ENCODE results near the gene TMEM176A.

DNA sequence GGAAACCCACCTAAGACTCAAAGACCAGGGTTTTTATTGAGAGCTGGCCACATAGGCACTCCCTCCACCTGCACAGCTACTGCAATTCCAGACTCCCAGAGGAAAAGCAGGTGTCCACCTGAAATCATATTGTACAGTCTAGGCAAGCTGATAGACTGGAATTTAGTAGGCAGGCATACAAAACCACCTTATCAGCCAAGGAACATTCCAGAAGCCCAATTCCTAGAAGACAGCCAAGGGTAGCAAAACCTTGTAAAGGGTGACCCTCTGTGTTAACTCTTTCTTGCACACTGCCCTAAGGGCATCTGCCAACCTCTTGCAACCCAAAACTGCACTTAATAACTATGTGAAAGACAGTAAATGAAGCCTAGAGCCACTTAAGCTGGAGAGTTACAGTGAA is 5.3 kb downstream of the TMEM176A start:
- TF ChIP-seq TEAD4 (IDR thresholded peaks at IDR 0.05) (no peak), TAF1 (IDR thresholded peaks at IDR 0.05; ENCODE audit: low read depth) (no peak), EGR1 (IDR thresholded peaks at IDR 0.05) (no peak), TCF12 (IDR thresholded peaks at IDR 0.05; ENCODE audit: low read depth) (no peak), EP300 (IDR thresholded peaks at IDR 0.05; ENCODE audit: borderline replicate concordance) (no peak), ZBTB7A (IDR thresholded peaks at IDR 0.05; ENCODE audit: low read depth) (no peak), YY1 (IDR thresholded peaks at IDR 0.05; ENCODE audit: low read depth) (no peak)
- TF ChIP-seq, protein P1, sequence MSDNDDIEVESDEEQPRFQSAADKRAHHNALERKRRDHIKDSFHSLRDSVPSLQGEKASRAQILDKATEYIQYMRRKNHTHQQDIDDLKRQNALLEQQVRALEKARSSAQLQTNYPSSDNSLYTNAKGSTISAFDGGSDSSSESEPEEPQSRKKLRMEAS (IDR thresholded peaks at IDR 0.05): no peak
- TF ChIP-seq, protein P2, sequence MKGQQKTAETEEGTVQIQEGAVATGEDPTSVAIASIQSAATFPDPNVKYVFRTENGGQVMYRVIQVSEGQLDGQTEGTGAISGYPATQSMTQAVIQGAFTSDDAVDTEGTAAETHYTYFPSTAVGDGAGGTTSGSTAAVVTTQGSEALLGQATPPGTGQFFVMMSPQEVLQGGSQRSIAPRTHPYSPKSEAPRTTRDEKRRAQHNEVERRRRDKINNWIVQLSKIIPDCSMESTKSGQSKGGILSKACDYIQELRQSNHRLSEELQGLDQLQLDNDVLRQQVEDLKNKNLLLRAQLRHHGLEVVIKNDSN (IDR thresholded peaks at IDR 0.05): no peak
